Chondrocyte (in vitro differentiated cells): ENCODE measurements around the gene TMEM44. TPM values are rescaled to one million over a fixed set of nuclear protein-coding genes. Genes with fewer than 3 reads are reported as not detected.
A peak's percentile ranks its signal among the peaks of the same experiment; 100 is the strongest.
"Not testable (repeated sequence)": the region's sequence is repeated elsewhere in the genome, so short reads cannot be mapped to it uniquely, and the experiment has no call there.

Source experiments
- DNase-seq: peaks from one replicate; pipeline ENCODE4 v3.0.0; 2021; ENCODE audit warnings: mixed read lengths, low spot score
- H3K27ac Mint-ChIP-seq: one replicate; pipeline ENCODE4 v1.8.0; 2021; ENCODE audit warnings: mild to moderate bottlenecking, moderate library complexity, mixed read lengths; ENCODE audit not compliant: unreplicated experiment
- H3K27me3 Mint-ChIP-seq: 2 replicates; pipeline ENCODE4 v1.8.0; 2021; ENCODE audit warnings: low read depth, mixed read lengths
- H3K36me3 Mint-ChIP-seq: 2 replicates; pipeline ENCODE4 v1.8.0; 2021; ENCODE audit warnings: low read depth, mixed read lengths
- H3K4me1 Mint-ChIP-seq: 2 replicates; pipeline ENCODE4 v1.8.0; 2021; ENCODE audit warnings: low read depth, mild to moderate bottlenecking, mixed read lengths
- H3K4me3 Mint-ChIP-seq: one replicate; pipeline ENCODE4 v1.8.0; 2021; ENCODE audit warnings: mild to moderate bottlenecking, moderate library complexity, mixed read lengths; ENCODE audit not compliant: unreplicated experiment
- H3K9me3 Mint-ChIP-seq: 2 replicates; pipeline ENCODE4 v1.8.0; 2021; ENCODE audit warnings: low read depth, mixed read lengths
- CTCF ChIP-seq: fragments of 200-600 bp; sonication (generic); IDR thresholded peaks from 2 replicates; pipeline ENCODE4 v1.5.0; 2021; ENCODE audit warnings: antibody characterized with exemption, mild to moderate bottlenecking, moderate library complexity
- total RNA-seq: library from RNA; stranded (reverse); gene quantifications from 3 replicates; pipeline ENCODE4 v1.2.1, GENCODE V29; 2021

The TMEM44 gene
- total RNA-seq, 1 donor from 2014 or later: 25.0 TPM

- no peak for DNase-seq
- H3K36me3 Mint-ChIP-seq: peaks cover 10% of the 10 kb centered on the region
- H3K27ac Mint-ChIP-seq: peak overlapping the region; percentile 51
- H3K27me3 Mint-ChIP-seq: no peaks in the 10 kb centered on the region
- H3K4me1 Mint-ChIP-seq: peaks cover 23% of the 10 kb centered on the region
- no peak for TF ChIP-seq CTCF
- no peaks in the 10 kb centered on the region for H3K9me3 Mint-ChIP-seq
- H3K4me3 Mint-ChIP-seq: peak overlapping the region; percentile 78
Observed at GRCh38 chr3:194632809-194633348, 340 bp downstream of the TMEM44 start.

- Mint-ChIP-seq H3K27me3 (no peaks in the 10 kb centered on the region), H3K27ac (no peak overlapping the region), H3K9me3 (no peaks in the 10 kb centered on the region), H3K4me1 (peaks cover 21% of the 10 kb centered on the region), H3K4me3 (peak overlapping the region; percentile 78), H3K36me3 (peaks cover 11% of the 10 kb centered on the region)
- no peak for DNase-seq
- no peak for TF ChIP-seq CTCF
Observed at GRCh38 chr3:194632226-194632808, 902 bp downstream of the TMEM44 start.

GRCh38 chr3:194631696-194632095, 1.5 kb downstream of the TMEM44 start:
- H3K4me1 Mint-ChIP-seq: peaks cover 16% of the 10 kb centered on the region
- no peak overlapping the region for H3K4me3 Mint-ChIP-seq
- no peak for DNase-seq
- peaks cover 14% of the 10 kb centered on the region for H3K36me3 Mint-ChIP-seq
- H3K27ac Mint-ChIP-seq: no peak overlapping the region
- H3K9me3 Mint-ChIP-seq: no peaks in the 10 kb centered on the region
- no peaks in the 10 kb centered on the region for H3K27me3 Mint-ChIP-seq
- TF ChIP-seq CTCF: no peak

GRCh38 chr3:194630681-194631080, 2.5 kb downstream of the TMEM44 start:
- not testable (repeated sequence) for H3K9me3 Mint-ChIP-seq, H3K4me3 Mint-ChIP-seq, DNase-seq, H3K27me3 Mint-ChIP-seq, H3K27ac Mint-ChIP-seq
- H3K4me1 Mint-ChIP-seq: peaks cover 16% of the 10 kb centered on the region
- peaks cover 20% of the 10 kb centered on the region for H3K36me3 Mint-ChIP-seq

GRCh38 chr3:194624956-194625355, 8.3 kb downstream of the TMEM44 start:
- H3K4me1 Mint-ChIP-seq: no peaks in the 10 kb centered on the region
- H3K9me3 Mint-ChIP-seq: no peaks in the 10 kb centered on the region
- H3K36me3 Mint-ChIP-seq: peaks cover 28% of the 10 kb centered on the region
- H3K4me3 Mint-ChIP-seq: no peak overlapping the region
- H3K27me3 Mint-ChIP-seq: no peaks in the 10 kb centered on the region
- no peak overlapping the region for H3K27ac Mint-ChIP-seq
- TF ChIP-seq CTCF: no peak
- no peak for DNase-seq
